GM23338 (cell line): ENCODE data around the gene C16orf90. TPM values are rescaled to one million over a fixed set of nuclear protein-coding genes. Genes with fewer than 3 reads are reported as not detected.

Experiments used
- ATAC-seq: fragments of 200-7000 bp; cut with Tn5 transposase; 3 replicates; pipeline ENCODE4 v1.9.1; 2020
- DNase-seq: peaks from one replicate; pipeline ENCODE4 v3.0.0-alpha.2; 2015; ENCODE audit warnings: low spot score
- H2AFZ ChIP-seq: fragments of 200-600 bp; sonication (generic); 2 replicates; pipeline ENCODE4 v1.8.0; 2016; ENCODE audit warnings: antibody characterized with exemption, mild to moderate bottlenecking, moderate library complexity
- H3F3A ChIP-seq: fragments of 200-600 bp; sonication (generic); replicated peaks from 2 replicates; pipeline ENCODE4 v1.8.0; 2017; ENCODE audit warnings: antibody characterized with exemption, mixed run types, low read depth
- H3K27ac ChIP-seq: fragments of 200-600 bp; sonication (generic); 2 replicates; pipeline ENCODE4 v1.6.1; 2016; ENCODE audit warnings: low read depth
- H3K27me3 ChIP-seq: fragments of 200-600 bp; sonication (generic); 2 replicates; pipeline ENCODE4 v1.8.0; 2016; ENCODE audit warnings: mild to moderate bottlenecking, mixed run types, moderate library complexity; ENCODE audit not compliant: insufficient read depth
- H3K36me3 ChIP-seq: fragments of 200-600 bp; sonication (generic); 2 replicates; pipeline ENCODE4 v1.8.0; 2016; ENCODE audit warnings: mild to moderate bottlenecking; ENCODE audit not compliant: insufficient read depth
- H3K4me1 ChIP-seq: fragments of 200-600 bp; sonication (generic); 2 replicates; pipeline ENCODE4 v1.8.0; 2016; ENCODE audit warnings: mild to moderate bottlenecking, moderate library complexity; ENCODE audit not compliant: insufficient read depth
- H3K4me2 ChIP-seq: fragments of 200-600 bp; sonication (generic); 2 replicates; pipeline ENCODE4 v1.7.1; 2017; ENCODE audit warnings: mixed run types
- H3K4me3 ChIP-seq: fragments of 200-600 bp; sonication (generic); 2 replicates; pipeline ENCODE4 v1.6.1; 2016; ENCODE audit warnings: mixed run types
- H3K79me2 ChIP-seq: fragments of 200-600 bp; sonication (generic); replicated peaks from 2 replicates; pipeline ENCODE4 v1.8.0; 2017; ENCODE audit warnings: mild to moderate bottlenecking; ENCODE audit not compliant: insufficient read depth
- H3K9me2 ChIP-seq: fragments of 200-600 bp; sonication (generic); 2 replicates; pipeline ENCODE4 v1.8.0; 2017; ENCODE audit not compliant: insufficient read depth
- H4K20me1 ChIP-seq: fragments of 200-600 bp; sonication (generic); replicated peaks from 2 replicates; pipeline ENCODE4 v1.8.0; 2017; ENCODE audit warnings: mild to moderate bottlenecking; ENCODE audit not compliant: insufficient read depth
- H3K27ac Mint-ChIP-seq: 2 replicates; pipeline ENCODE4 v1.8.0; 2020; ENCODE audit warnings: inconsistent platforms, mild to moderate bottlenecking, moderate library complexity, mixed read lengths
- H3K27me3 Mint-ChIP-seq: 3 replicates; pipeline ENCODE4 v1.8.0; 2022; ENCODE audit warnings: low read depth, mild to moderate bottlenecking, moderate library complexity, mixed read lengths, inconsistent platforms; ENCODE audit not compliant: insufficient read depth, poor library complexity
- H3K36me3 Mint-ChIP-seq: 3 replicates; pipeline ENCODE4 v1.8.0; 2021; ENCODE audit warnings: low read depth, mild to moderate bottlenecking, inconsistent platforms, moderate library complexity, mixed read lengths
- H3K4me1 Mint-ChIP-seq: 3 replicates; pipeline ENCODE4 v1.8.0; 2020; ENCODE audit warnings: mild to moderate bottlenecking, inconsistent platforms, mixed read lengths
- H3K4me3 Mint-ChIP-seq: 3 replicates; pipeline ENCODE4 v1.8.0; 2021; ENCODE audit warnings: moderate library complexity, mild to moderate bottlenecking, inconsistent platforms, mixed read lengths
- H3K9me3 Mint-ChIP-seq: 3 replicates; pipeline ENCODE4 v1.8.0; 2020; ENCODE audit warnings: moderate library complexity, mild to moderate bottlenecking, inconsistent platforms, mixed read lengths
- CREB1 ChIP-seq: fragments of 250-450 bp; sonication (Bioruptor Pico); IDR thresholded peaks from 2 replicates; pipeline ENCODE4 v1.5.0; 2020; ENCODE audit warnings: low read depth, mild to moderate bottlenecking, moderate library complexity
- EZH2 ChIP-seq: fragments of 200-600 bp; sonication (generic); IDR thresholded peaks from one replicate; pipeline ENCODE4 v1.8.0; 2017; ENCODE audit warnings: antibody characterized with exemption, mild to moderate bottlenecking, low read depth; ENCODE audit not compliant: unreplicated experiment
- EZH2phosphoT487 ChIP-seq: fragments of 200-600 bp; sonication (generic); IDR thresholded peaks from one replicate; pipeline ENCODE4 v1.8.1; 2018; ENCODE audit warnings: antibody characterized with exemption; ENCODE audit not compliant: unreplicated experiment
- JUNB ChIP-seq: IDR thresholded peaks from one replicate; pipeline ENCODE4 v1.6.1; 2016; ENCODE audit warnings: antibody characterized with exemption; ENCODE audit not compliant: unreplicated experiment
- NANOG ChIP-seq: IDR thresholded peaks from 2 replicates; pipeline ENCODE4 v1.6.1; 2016; ENCODE audit warnings: antibody characterized with exemption, borderline replicate concordance
- POLR2AphosphoS5 ChIP-seq: IDR thresholded peaks from 2 replicates; pipeline ENCODE4 v1.6.1; 2016; ENCODE audit warnings: antibody characterized with exemption, low read depth
- STAT1 ChIP-seq: IDR thresholded peaks from one replicate; pipeline ENCODE4 v1.6.1; 2016; ENCODE audit warnings: antibody characterized with exemption; ENCODE audit not compliant: unreplicated experiment
- ZNF114 ChIP-seq: fragments of 250-450 bp; sonication (Bioruptor Pico); IDR thresholded peaks from 2 replicates; pipeline ENCODE4 v1.5.0; 2020; ENCODE audit warnings: mild to moderate bottlenecking, moderate library complexity
- ZNF331 ChIP-seq: fragments of 250-450 bp; sonication (Bioruptor Pico); IDR thresholded peaks from 2 replicates; pipeline ENCODE4 v1.5.0; 2020; ENCODE audit warnings: low read depth, mild to moderate bottlenecking, moderate library complexity
- polyA plus RNA-seq: library from polyadenylated mRNA; unstranded; fragments of >200 nt; fragmentation: Nextera tagmentation; extraction: Ambion mirVana; gene quantifications from 2 replicates; pipeline ENCODE4 v1.2.1, GENCODE V29; 2016
- total RNA-seq: library from RNA; depleted of rRNA; stranded (reverse); fragments of >200 nt; shearing (Covaris generic); gene quantifications from 2 replicates; pipeline ENCODE4 v1.2.3, GENCODE V29; 2014
- TF ChIP-seq, protein P1 (sequence below): IDR thresholded peaks from one replicate; pipeline ENCODE4 v1.6.1; 2018; ENCODE audit warnings: antibody characterized with exemption; ENCODE audit not compliant: unreplicated experiment
- TF ChIP-seq, protein P2 (sequence below): IDR thresholded peaks from 2 replicates; pipeline ENCODE4 v1.6.1; 2016; ENCODE audit warnings: antibody characterized with exemption
- TF ChIP-seq, protein P3 (sequence below), 2 experiments: fragments of 200-600 bp in 1 of 2; sonication (generic) in 1 of 2; conservative IDR thresholded peaks; 2 replicates each; pipeline versions ENCODE4 v1.5.1 to v1.6.1; 2016 to 2017; ENCODE audit warnings: antibody characterized with exemption in 2 of 2, low read depth in 2 of 2, mild to moderate bottlenecking in 2 of 2, moderate library complexity in 1 of 2
- TF ChIP-seq, protein P4 (sequence below): fragments of 250-450 bp; sonication (Bioruptor Pico); IDR thresholded peaks from 2 replicates; pipeline ENCODE4 v1.5.0; 2020; ENCODE audit warnings: mild to moderate bottlenecking, moderate library complexity

Gene C16orf90
- total and polyA plus RNA-seq, 2 experiments from 2014 or later = not detected

DNA sequence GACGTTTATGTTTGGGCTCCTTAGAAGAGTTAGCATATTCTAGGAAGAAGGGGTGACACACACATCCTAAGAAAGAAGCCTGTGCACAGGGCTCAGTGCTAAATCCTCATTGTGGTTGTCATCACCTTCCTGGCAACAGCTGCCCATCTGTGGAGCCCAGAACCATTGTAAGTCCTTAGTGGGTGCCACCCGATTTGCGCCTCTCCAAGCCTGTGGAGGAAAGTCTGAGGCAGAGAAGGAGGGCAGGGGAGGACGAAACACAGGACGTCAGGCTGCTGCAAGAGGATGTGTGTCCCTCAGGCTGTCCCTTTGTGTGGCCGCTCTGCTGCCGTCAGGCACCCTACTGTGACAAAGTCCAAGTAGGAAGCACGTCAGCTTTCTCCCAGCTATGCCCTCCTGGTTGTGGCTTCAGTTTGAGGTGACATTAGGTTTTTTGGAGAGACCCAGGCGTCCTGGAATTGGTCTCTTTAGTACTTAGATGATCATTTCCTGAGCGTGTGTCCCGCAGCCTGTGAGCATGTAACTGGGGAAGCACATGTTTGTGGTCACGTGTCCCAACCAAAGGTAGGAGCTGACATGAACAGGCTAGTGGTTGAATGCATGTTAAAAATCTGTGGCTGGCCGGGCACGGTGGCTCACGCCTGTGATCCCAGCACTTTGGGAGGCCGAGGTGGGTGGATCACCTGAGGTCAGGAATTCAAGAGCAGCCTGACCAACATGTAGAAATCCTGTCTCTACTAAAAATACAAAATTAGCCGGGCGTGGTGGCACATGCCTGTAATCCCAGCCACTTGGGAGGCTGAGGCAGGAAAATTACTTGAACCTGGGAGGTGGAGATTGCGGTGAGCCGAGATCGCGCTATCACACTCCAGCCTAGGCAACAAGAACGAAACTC lies 16.2 kb upstream of the C16orf90 start:
- Mint-ChIP-seq H3K9me3 (no peaks in the 10 kb centered on the region; the same call in 2 of the 3 replicates), H3K27me3 (peaks cover 4% of the 10 kb centered on the region), H3K36me3 (peaks cover 53% of the 10 kb centered on the region), H3K27ac (no peak overlapping the region), H3K4me3 (no peak overlapping the region), H3K4me1 (no peaks in the 10 kb centered on the region)
- Histone ChIP-seq H3K4me2 (no peak overlapping the region), H3K36me3 (no peaks in the 10 kb centered on the region), H3K4me1 (no peaks in the 10 kb centered on the region), H3K9me2 (no peaks in the 10 kb centered on the region), H4K20me1 (peaks cover 8% of the 10 kb centered on the region; the same call in 1 of the 2 replicates), H3F3A (no peaks in the 10 kb centered on the region), H3K27ac (no peak overlapping the region), H3K79me2 (no peaks in the 10 kb centered on the region), H2AFZ (no peak overlapping the region), H3K4me3 (no peak overlapping the region), H3K27me3 (no peaks in the 10 kb centered on the region)
- TF ChIP-seq, protein P1, sequence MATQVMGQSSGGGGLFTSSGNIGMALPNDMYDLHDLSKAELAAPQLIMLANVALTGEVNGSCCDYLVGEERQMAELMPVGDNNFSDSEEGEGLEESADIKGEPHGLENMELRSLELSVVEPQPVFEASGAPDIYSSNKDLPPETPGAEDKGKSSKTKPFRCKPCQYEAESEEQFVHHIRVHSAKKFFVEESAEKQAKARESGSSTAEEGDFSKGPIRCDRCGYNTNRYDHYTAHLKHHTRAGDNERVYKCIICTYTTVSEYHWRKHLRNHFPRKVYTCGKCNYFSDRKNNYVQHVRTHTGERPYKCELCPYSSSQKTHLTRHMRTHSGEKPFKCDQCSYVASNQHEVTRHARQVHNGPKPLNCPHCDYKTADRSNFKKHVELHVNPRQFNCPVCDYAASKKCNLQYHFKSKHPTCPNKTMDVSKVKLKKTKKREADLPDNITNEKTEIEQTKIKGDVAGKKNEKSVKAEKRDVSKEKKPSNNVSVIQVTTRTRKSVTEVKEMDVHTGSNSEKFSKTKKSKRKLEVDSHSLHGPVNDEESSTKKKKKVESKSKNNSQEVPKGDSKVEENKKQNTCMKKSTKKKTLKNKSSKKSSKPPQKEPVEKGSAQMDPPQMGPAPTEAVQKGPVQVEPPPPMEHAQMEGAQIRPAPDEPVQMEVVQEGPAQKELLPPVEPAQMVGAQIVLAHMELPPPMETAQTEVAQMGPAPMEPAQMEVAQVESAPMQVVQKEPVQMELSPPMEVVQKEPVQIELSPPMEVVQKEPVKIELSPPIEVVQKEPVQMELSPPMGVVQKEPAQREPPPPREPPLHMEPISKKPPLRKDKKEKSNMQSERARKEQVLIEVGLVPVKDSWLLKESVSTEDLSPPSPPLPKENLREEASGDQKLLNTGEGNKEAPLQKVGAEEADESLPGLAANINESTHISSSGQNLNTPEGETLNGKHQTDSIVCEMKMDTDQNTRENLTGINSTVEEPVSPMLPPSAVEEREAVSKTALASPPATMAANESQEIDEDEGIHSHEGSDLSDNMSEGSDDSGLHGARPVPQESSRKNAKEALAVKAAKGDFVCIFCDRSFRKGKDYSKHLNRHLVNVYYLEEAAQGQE = no peak
- TF ChIP-seq, protein P2, sequence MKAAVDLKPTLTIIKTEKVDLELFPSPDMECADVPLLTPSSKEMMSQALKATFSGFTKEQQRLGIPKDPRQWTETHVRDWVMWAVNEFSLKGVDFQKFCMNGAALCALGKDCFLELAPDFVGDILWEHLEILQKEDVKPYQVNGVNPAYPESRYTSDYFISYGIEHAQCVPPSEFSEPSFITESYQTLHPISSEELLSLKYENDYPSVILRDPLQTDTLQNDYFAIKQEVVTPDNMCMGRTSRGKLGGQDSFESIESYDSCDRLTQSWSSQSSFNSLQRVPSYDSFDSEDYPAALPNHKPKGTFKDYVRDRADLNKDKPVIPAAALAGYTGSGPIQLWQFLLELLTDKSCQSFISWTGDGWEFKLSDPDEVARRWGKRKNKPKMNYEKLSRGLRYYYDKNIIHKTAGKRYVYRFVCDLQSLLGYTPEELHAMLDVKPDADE = no peak
- TF ChIP-seq CREB1 (CRISPR knock-in tag) (no peak), EZH2phosphoT487 (no peak), ZNF114 (CRISPR knock-in tag) (no peak), NANOG (no peak), STAT1 (no peak), ZNF331 (no peak), JUNB (no peak), POLR2AphosphoS5 (no peak), EZH2 (no peak)
- TF ChIP-seq, protein P3, sequence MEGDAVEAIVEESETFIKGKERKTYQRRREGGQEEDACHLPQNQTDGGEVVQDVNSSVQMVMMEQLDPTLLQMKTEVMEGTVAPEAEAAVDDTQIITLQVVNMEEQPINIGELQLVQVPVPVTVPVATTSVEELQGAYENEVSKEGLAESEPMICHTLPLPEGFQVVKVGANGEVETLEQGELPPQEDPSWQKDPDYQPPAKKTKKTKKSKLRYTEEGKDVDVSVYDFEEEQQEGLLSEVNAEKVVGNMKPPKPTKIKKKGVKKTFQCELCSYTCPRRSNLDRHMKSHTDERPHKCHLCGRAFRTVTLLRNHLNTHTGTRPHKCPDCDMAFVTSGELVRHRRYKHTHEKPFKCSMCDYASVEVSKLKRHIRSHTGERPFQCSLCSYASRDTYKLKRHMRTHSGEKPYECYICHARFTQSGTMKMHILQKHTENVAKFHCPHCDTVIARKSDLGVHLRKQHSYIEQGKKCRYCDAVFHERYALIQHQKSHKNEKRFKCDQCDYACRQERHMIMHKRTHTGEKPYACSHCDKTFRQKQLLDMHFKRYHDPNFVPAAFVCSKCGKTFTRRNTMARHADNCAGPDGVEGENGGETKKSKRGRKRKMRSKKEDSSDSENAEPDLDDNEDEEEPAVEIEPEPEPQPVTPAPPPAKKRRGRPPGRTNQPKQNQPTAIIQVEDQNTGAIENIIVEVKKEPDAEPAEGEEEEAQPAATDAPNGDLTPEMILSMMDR (conservative IDR thresholded peaks at IDR 0.05; ENCODE audit: low read depth in 2 of 2) = no peak
- TF ChIP-seq, protein P4, sequence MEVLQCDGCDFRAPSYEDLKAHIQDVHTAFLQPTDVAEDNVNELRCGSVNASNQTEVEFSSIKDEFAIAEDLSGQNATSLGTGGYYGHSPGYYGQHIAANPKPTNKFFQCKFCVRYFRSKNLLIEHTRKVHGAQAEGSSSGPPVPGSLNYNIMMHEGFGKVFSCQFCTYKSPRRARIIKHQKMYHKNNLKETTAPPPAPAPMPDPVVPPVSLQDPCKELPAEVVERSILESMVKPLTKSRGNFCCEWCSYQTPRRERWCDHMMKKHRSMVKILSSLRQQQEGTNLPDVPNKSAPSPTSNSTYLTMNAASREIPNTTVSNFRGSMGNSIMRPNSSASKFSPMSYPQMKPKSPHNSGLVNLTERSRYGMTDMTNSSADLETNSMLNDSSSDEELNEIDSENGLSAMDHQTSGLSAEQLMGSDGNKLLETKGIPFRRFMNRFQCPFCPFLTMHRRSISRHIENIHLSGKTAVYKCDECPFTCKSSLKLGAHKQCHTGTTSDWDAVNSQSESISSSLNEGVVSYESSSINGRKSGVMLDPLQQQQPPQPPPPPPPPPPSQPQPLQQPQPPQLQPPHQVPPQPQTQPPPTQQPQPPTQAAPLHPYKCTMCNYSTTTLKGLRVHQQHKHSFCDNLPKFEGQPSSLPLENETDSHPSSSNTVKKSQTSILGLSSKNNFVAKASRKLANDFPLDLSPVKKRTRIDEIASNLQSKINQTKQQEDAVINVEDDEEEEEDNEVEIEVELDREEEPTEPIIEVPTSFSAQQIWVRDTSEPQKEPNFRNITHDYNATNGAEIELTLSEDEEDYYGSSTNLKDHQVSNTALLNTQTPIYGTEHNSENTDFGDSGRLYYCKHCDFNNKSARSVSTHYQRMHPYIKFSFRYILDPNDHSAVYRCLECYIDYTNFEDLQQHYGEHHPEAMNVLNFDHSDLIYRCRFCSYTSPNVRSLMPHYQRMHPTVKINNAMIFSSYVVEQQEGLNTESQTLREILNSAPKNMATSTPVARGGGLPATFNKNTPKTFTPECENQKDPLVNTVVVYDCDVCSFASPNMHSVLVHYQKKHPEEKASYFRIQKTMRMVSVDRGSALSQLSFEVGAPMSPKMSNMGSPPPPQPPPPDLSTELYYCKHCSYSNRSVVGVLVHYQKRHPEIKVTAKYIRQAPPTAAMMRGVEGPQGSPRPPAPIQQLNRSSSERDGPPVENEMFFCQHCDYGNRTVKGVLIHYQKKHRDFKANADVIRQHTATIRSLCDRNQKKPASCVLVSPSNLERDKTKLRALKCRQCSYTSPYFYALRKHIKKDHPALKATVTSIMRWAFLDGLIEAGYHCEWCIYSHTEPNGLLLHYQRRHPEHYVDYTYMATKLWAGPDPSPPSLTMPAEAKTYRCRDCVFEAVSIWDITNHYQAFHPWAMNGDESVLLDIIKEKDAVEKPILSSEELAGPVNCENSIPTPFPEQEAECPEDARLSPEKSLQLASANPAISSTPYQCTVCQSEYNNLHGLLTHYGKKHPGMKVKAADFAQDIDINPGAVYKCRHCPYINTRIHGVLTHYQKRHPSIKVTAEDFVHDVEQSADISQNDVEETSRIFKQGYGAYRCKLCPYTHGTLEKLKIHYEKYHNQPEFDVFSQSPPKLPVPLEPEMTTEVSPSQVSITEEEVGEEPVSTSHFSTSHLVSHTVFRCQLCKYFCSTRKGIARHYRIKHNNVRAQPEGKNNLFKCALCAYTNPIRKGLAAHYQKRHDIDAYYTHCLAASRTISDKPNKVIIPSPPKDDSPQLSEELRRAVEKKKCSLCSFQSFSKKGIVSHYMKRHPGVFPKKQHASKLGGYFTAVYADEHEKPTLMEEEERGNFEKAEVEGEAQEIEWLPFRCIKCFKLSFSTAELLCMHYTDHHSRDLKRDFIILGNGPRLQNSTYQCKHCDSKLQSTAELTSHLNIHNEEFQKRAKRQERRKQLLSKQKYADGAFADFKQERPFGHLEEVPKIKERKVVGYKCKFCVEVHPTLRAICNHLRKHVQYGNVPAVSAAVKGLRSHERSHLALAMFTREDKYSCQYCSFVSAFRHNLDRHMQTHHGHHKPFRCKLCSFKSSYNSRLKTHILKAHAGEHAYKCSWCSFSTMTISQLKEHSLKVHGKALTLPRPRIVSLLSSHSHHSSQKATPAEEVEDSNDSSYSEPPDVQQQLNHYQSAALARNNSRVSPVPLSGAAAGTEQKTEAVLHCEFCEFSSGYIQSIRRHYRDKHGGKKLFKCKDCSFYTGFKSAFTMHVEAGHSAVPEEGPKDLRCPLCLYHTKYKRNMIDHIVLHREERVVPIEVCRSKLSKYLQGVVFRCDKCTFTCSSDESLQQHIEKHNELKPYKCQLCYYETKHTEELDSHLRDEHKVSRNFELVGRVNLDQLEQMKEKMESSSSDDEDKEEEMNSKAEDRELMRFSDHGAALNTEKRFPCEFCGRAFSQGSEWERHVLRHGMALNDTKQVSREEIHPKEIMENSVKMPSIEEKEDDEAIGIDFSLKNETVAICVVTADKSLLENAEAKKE (CRISPR knock-in tag) = no peak
- DNase-seq (no peak), ATAC-seq (no peak)
